GM12878 (cell line): Measurements from ENCODE around the gene LBR. TPM values are rescaled to one million over a fixed set of nuclear protein-coding genes. Genes with fewer than 3 reads are reported as not detected.

Source experiments
- ATAC-seq: fragments of 200-7000 bp; cut with Tn5 transposase; 3 replicates; pipeline ENCODE4 v1.9.1; 2020; ENCODE audit warnings: mild to moderate bottlenecking, moderate library complexity
- BruUV-seq: library from RNA; stranded (reverse); fragments of 400-500 nt; replicated peaks from 2 replicates; lab custom pipeline; 2021; lab: Mats Ljungman, UMichigan
- CTCF ChIA-PET: fragments of 300-600 bp; sonication (Branson Sonifier 250); formaldehyde crosslinking; extraction: SDS; loops from one replicate; lab custom pipeline; 2021; ENCODE audit warnings: inconsistent platforms; lab: Yijun Ruan, JAX
- POLR2A ChIA-PET: fragments of 350-600 bp; formaldehyde crosslinking; extraction: SDS; loops from one replicate; lab custom pipeline; 2021; ENCODE audit warnings: inconsistent platforms; lab: Charles Lee
- RAD21 ChIA-PET: fragments of 300-600 bp; sonication (Branson Sonifier 250); formaldehyde crosslinking; loops from one replicate; lab custom pipeline; 2023; ENCODE audit warnings: antibody characterized with exemption; ENCODE audit not compliant: unreplicated experiment; lab: Charles Lee
- SMC1A ChIA-PET: fragments of 300-600 bp; sonication (Branson Sonifier 250); formaldehyde crosslinking; loops from one replicate; lab custom pipeline; 2023; ENCODE audit not compliant: unreplicated experiment, uncharacterized antibody; lab: Charles Lee
- DNase-seq: peaks from one replicate; pipeline ENCODE4 v3.0.0-alpha.2; 2011; ENCODE audit warnings: low read depth, low spot score
- FAIRE-seq: peaks from 3 replicates; lab custom pipeline; 2011; peaks lifted over from hg19 to GRCh38; lab: Jason Lieb, UNC
- H2AFZ ChIP-seq: 2 replicates; pipeline ENCODE4 v1.6.0; 2011; ENCODE audit warnings: low read depth, low read length, control low read depth; ENCODE audit not compliant: control insufficient read depth
- H3K27ac ChIP-seq: 2 replicates; pipeline ENCODE4 v1.5.1; 2011; ENCODE audit warnings: control low read depth; ENCODE audit not compliant: control insufficient read depth, insufficient read depth
- H3K27me3 ChIP-seq, 2 experiments: replicated peaks in 1 of 2; 2 replicates each; pipeline versions ENCODE4 v1.6.0 to v1.6.1; 2011; ENCODE audit warnings: low read length in 1 of 2; ENCODE audit not compliant: control insufficient read depth in 2 of 2, insufficient read depth in 2 of 2
- H3K36me3 ChIP-seq, 2 experiments: 2 replicates each; pipeline ENCODE4 v1.5.1; 2011; ENCODE audit warnings: low read length in 1 of 2; ENCODE audit not compliant: control insufficient read depth in 2 of 2, insufficient read depth in 2 of 2
- H3K4me1 ChIP-seq: 2 replicates; pipeline ENCODE4 v1.6.1; 2011; ENCODE audit warnings: mild to moderate bottlenecking, low read length, moderate library complexity, mixed read lengths; ENCODE audit not compliant: control insufficient read depth, insufficient read depth
- H3K4me2 ChIP-seq: 2 replicates; pipeline ENCODE4 v1.6.0; 2011; ENCODE audit warnings: control low read depth; ENCODE audit not compliant: control insufficient read depth, insufficient read depth
- H3K4me3 ChIP-seq: fragments of 200-600 bp; sonication (generic); 2 replicates; pipeline ENCODE4 v1.5.1; 2016
- H3K79me2 ChIP-seq: 2 replicates; pipeline ENCODE4 v1.6.0; 2011; ENCODE audit warnings: low read length; ENCODE audit not compliant: control insufficient read depth, insufficient read depth
- H3K9ac ChIP-seq: 2 replicates; pipeline ENCODE4 v1.8.0; 2011; ENCODE audit warnings: low read length, control low read depth, mixed read lengths; ENCODE audit not compliant: control insufficient read depth, insufficient read depth
- H3K9me3 ChIP-seq: replicated peaks from 3 replicates; pipeline ENCODE4 v1.5.1; 2011; ENCODE audit warnings: mild to moderate bottlenecking, low read length; ENCODE audit not compliant: control insufficient read depth, insufficient read depth
- H4K20me1 ChIP-seq: 2 replicates; pipeline ENCODE4 v1.6.0; 2011; ENCODE audit not compliant: control insufficient read depth, insufficient read depth
- BHLHE40 ChIP-seq, 2 experiments: fragments of 450-650 bp in 1 of 2; IDR thresholded peaks; 2 replicates each; pipeline ENCODE4 v1.6.1; 2011 to 2017; ENCODE audit warnings: low read depth in 2 of 2, borderline replicate concordance in 1 of 2, improper control_type of control experiment in 1 of 2, low read length in 1 of 2, mild to moderate bottlenecking in 1 of 2
- CEBPB ChIP-seq, 2 experiments: fragments of 150-350 bp in 1 of 2; IDR thresholded peaks; 2 replicates each; pipeline ENCODE4 v1.6.1; 2012 to 2014; ENCODE audit warnings: low read depth in 2 of 2, low read length in 2 of 2, borderline replicate concordance in 1 of 2, inconsistent platforms in 1 of 2
- CREB1 ChIP-seq: IDR thresholded peaks from 2 replicates; pipeline ENCODE4 v1.6.1; 2012; ENCODE audit warnings: low read depth, mild to moderate bottlenecking, inconsistent platforms
- ETV6 ChIP-seq, 2 experiments: fragments of 450-650 bp in 1 of 2; IDR thresholded peaks in 1 of 2; conservative IDR thresholded peaks in 1 of 2; 2 replicates each; pipeline ENCODE4 v1.6.1; 2014; ENCODE audit warnings: antibody characterized with exemption in 1 of 2, borderline replicate concordance in 1 of 2, low read depth in 1 of 2, mild to moderate bottlenecking in 1 of 2, moderate library complexity in 1 of 2
- IRF4 ChIP-seq: IDR thresholded peaks from 2 replicates; pipeline ENCODE4 v1.6.1; 2011; ENCODE audit warnings: low read depth, low read length
- PAX5 ChIP-seq: IDR thresholded peaks from 2 replicates; pipeline ENCODE4 v1.6.1; 2011; ENCODE audit warnings: low read depth, low read length, borderline replicate concordance
- SP1 ChIP-seq: IDR thresholded peaks from one replicate; pipeline ENCODE4 v1.6.1; 2011; ENCODE audit warnings: low read depth, low read length
- STAT3 ChIP-seq: IDR thresholded peaks from 2 replicates; pipeline ENCODE4 v1.6.1; 2011; ENCODE audit warnings: low read depth, low read length, improper control_type of control experiment
- TBL1XR1 ChIP-seq: IDR thresholded peaks from 2 replicates; pipeline ENCODE4 v1.6.1; 2012; ENCODE audit warnings: low read depth, low read length, improper control_type of control experiment
- TCF7 ChIP-seq: IDR thresholded peaks from 2 replicates; pipeline ENCODE4 v1.6.1; 2014; ENCODE audit warnings: antibody characterized with exemption, borderline replicate concordance
- WRNIP1 ChIP-seq: IDR thresholded peaks from 2 replicates; pipeline ENCODE4 v1.6.1; 2011; ENCODE audit warnings: low read depth, low read length, improper control_type of control experiment, borderline replicate concordance
- YBX1 ChIP-seq: fragments of 450-650 bp; IDR thresholded peaks from 2 replicates; pipeline ENCODE4 v1.6.1; 2016; ENCODE audit warnings: antibody characterized with exemption
- ZBED1 ChIP-seq: IDR thresholded peaks from 2 replicates; pipeline ENCODE4 v1.6.1; 2016; ENCODE audit warnings: borderline replicate concordance
- ZNF217 ChIP-seq: fragments of 450-650 bp; IDR thresholded peaks from 2 replicates; pipeline ENCODE4 v1.6.1; 2017; ENCODE audit warnings: antibody characterized with exemption, mild to moderate bottlenecking
- WGBS: methylation state at CpG from one replicate; pipeline ENCODE4 v1.1.6; 2016; ENCODE audit warnings: low lambda C conversion rate; ENCODE audit not compliant: insufficient replicate concordance, insufficient coverage; ENCODE audit errors: missing lambda C conversion rate; 5-methylcytosine and 5-hydroxymethylcytosine counted together
- in situ Hi-C: fragments of 300-500 bp; cut with MboI; formaldehyde crosslinking; loops from 9 replicates; pipeline ENCODE4 v1.14.3; 2018; ENCODE audit warnings: mixed read lengths
- intact Hi-C: fragments of 100-400 bp; cut with micrococcal nuclease; formaldehyde crosslinking; loops from one replicate; pipeline ENCODE4 v1.14.2; 2022; ENCODE audit not compliant: unreplicated experiment
- polyA plus RNA-seq, 11 experiments: library from polyadenylated mRNA; depleted of rRNA in 4 of 11; unstranded in 6 of 11; stranded (reverse) in 5 of 11; fragments of >200 nt; fragmentation: Nextera tagmentation in 4 of 11; fragmentation: Illumina TruSeq in 1 of 11; extraction: Ambion mirVana in 4 of 11; extraction: Trizol in 1 of 11; gene quantifications; 1 replicate in 1 of 11; 2 replicates in 10 of 11; pipeline versions ENCODE4 v1.2.1 to v1.2.3, GENCODE V29; 2011 to 2016; ENCODE audit warnings: inconsistent platforms in 2 of 11, missing spikeins in 2 of 11, low read depth in 1 of 11
- total RNA-seq, 4 experiments: library from RNA; depleted of rRNA in 3 of 4; stranded (reverse); fragments of >200 nt in 3 of 4; fragmentation: Illumina TruSeq in 1 of 4; extraction: Trizol in 1 of 4; gene quantifications; 2 replicates each; pipeline versions ENCODE4 v1.2.1 to v1.2.3, GENCODE V29; 2013 to 2021
- TF ChIP-seq, protein P1 (sequence below): IDR thresholded peaks from 2 replicates; pipeline ENCODE4 v1.6.1; 2012; ENCODE audit warnings: mild to moderate bottlenecking, low read depth, low read length
- TF ChIP-seq, protein P2 (sequence below): fragments of 450-650 bp; IDR thresholded peaks from 2 replicates; pipeline ENCODE4 v1.6.1; 2017; ENCODE audit warnings: mild to moderate bottlenecking, moderate library complexity

Gene LBR
- total and polyA plus RNA-seq, 10 of the 15 experiments (the other 5 are each of a cell fraction or from before 2014, with no cell fraction given), result 81.8 to 178 (median 114) TPM

DNA sequence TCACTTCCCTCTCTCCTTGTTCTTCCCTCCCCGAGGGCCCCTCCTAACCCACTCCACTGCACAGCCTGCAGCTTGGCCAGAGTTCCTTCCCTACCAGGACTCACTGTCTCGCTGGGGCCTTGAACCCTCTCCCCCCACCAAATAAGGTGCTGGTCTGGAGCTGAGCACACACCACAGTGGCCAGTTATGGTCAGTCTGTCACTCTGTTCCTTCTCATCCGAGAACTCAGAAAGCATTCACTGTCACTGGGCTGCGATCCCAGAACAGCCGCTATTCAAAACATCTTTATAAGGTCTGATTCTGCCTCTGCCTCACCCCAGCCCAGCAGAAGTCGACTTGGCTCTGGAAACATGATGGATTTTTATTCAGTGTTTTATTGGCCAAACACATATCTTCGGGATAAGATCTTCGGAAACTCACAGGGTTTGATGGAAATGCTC is 19.8 kb upstream of the LBR start (continued):
- TF ChIP-seq, protein P1, sequence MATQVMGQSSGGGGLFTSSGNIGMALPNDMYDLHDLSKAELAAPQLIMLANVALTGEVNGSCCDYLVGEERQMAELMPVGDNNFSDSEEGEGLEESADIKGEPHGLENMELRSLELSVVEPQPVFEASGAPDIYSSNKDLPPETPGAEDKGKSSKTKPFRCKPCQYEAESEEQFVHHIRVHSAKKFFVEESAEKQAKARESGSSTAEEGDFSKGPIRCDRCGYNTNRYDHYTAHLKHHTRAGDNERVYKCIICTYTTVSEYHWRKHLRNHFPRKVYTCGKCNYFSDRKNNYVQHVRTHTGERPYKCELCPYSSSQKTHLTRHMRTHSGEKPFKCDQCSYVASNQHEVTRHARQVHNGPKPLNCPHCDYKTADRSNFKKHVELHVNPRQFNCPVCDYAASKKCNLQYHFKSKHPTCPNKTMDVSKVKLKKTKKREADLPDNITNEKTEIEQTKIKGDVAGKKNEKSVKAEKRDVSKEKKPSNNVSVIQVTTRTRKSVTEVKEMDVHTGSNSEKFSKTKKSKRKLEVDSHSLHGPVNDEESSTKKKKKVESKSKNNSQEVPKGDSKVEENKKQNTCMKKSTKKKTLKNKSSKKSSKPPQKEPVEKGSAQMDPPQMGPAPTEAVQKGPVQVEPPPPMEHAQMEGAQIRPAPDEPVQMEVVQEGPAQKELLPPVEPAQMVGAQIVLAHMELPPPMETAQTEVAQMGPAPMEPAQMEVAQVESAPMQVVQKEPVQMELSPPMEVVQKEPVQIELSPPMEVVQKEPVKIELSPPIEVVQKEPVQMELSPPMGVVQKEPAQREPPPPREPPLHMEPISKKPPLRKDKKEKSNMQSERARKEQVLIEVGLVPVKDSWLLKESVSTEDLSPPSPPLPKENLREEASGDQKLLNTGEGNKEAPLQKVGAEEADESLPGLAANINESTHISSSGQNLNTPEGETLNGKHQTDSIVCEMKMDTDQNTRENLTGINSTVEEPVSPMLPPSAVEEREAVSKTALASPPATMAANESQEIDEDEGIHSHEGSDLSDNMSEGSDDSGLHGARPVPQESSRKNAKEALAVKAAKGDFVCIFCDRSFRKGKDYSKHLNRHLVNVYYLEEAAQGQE, result no peak

DNA sequence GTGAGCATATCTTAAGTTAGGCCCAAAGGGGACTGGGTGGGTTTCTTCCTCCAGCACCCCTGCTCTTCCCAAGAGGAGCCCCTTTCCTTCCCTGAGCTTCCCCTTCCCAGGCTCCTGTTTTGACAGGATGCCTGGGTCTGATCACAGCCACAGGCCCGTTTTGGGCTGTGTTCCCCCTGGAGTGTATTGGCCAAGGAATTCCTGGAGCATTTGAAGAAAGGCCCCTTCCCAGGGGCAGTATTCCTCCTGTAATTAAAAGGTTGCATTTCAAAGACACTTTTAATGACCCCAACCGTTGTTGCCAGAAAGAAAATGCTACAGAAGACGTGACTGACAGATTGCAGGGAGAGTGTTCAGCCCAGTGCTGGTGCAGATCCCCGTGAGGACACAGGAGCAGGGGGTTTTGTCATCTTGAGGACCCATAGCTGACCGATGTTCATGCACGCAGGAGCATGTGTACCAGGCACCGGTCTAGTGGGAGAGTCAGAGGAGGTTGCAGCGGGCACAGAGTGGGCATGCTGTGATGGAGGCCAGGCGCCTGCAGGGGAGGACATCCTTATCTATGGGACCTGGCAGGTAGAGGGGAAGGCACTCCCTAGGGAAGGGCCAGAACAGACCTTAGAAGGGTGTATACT is 19.3 kb upstream of the LBR start:
- H3K4me1 ChIP-seq, result peaks cover 26% of the 10 kb centered on the region
- intact Hi-C loops, result no loop called here
- H3K9me3 ChIP-seq, result no peaks in the 10 kb centered on the region
- no peak overlapping the region for H3K27ac ChIP-seq
- POLR2A ChIA-PET, result interaction anchor here (4.3 kb wide), 1 partner anchor 19 kb away, joined by 31 read pairs; the partner anchor contains the start of gene LBR
- no peaks in the 10 kb centered on the region for H4K20me1 ChIP-seq
- DNase-seq (no peak), FAIRE-seq (no peak), ATAC-seq (no peak)
- BruUV-seq, result no TSS peak
- H3K4me3 ChIP-seq, result no peak overlapping the region
- RAD21 ChIA-PET, result interaction anchor here (0.9 to 4.3 kb wide), 2 partner anchors 21 to 25 kb away, joined by 3 to 22 read pairs; no protein-coding TSS in a partner anchor
- no peak overlapping the region for H2AFZ ChIP-seq
- no peaks in the 10 kb centered on the region for H3K36me3 ChIP-seq
- CTCF ChIA-PET, result no interaction called here
- 71% methylated on average over 9 of the region's 9 CpGs for WGBS
- SMC1A ChIA-PET, result no interaction called here
- no peak overlapping the region for H3K9ac ChIP-seq
- no peaks in the 10 kb centered on the region; a peak in 1 of 4 replicates for H3K27me3 ChIP-seq
- H3K79me2 ChIP-seq, result no peaks in the 10 kb centered on the region
- H3K4me2 ChIP-seq, result no peak overlapping the region
- in situ Hi-C loops, result no loop called here
- TF ChIP-seq ZBED1 (no peak), STAT3 (no peak), IRF4 (no peak), PAX5 (no peak), YBX1 (no peak), TCF7 (no peak), ZNF217 (no peak), CREB1 (no peak), ETV6 (conservative IDR thresholded peaks at IDR 0.05 in 1 of 2, IDR thresholded peaks at IDR 0.05 in 1 of 2; ENCODE audit: borderline replicate concordance in 1 of 2, low read depth in 1 of 2) (no peak), WRNIP1 (no peak), TBL1XR1 (no peak), CEBPB (IDR thresholded peaks at IDR 0.05; ENCODE audit: borderline replicate concordance in 1 of 2, low read depth in 2 of 2, low read length in 2 of 2) (no peak), BHLHE40 (IDR thresholded peaks at IDR 0.05; ENCODE audit: borderline replicate concordance in 1 of 2, low read depth in 2 of 2, low read length in 1 of 2) (no peak), SP1 (no peak)
- TF ChIP-seq, protein P2, sequence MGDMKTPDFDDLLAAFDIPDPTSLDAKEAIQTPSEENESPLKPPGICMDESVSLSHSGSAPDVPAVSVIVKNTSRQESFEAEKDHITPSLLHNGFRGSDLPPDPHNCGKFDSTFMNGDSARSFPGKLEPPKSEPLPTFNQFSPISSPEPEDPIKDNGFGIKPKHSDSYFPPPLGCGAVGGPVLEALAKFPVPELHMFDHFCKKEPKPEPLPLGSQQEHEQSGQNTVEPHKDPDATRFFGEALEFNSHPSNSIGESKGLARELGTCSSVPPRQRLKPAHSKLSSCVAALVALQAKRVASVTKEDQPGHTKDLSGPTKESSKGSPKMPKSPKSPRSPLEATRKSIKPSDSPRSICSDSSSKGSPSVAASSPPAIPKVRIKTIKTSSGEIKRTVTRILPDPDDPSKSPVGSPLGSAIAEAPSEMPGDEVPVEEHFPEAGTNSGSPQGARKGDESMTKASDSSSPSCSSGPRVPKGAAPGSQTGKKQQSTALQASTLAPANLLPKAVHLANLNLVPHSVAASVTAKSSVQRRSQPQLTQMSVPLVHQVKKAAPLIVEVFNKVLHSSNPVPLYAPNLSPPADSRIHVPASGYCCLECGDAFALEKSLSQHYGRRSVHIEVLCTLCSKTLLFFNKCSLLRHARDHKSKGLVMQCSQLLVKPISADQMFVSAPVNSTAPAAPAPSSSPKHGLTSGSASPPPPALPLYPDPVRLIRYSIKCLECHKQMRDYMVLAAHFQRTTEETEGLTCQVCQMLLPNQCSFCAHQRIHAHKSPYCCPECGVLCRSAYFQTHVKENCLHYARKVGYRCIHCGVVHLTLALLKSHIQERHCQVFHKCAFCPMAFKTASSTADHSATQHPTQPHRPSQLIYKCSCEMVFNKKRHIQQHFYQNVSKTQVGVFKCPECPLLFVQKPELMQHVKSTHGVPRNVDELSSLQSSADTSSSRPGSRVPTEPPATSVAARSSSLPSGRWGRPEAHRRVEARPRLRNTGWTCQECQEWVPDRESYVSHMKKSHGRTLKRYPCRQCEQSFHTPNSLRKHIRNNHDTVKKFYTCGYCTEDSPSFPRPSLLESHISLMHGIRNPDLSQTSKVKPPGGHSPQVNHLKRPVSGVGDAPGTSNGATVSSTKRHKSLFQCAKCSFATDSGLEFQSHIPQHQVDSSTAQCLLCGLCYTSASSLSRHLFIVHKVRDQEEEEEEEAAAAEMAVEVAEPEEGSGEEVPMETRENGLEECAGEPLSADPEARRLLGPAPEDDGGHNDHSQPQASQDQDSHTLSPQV, result no peak
